CD8-positive, alpha-beta memory T cell (primary cell): ENCODE results near the gene WDR33. TPM values are rescaled to one million over a fixed set of nuclear protein-coding genes. Genes with fewer than 3 reads are reported as not detected.
"Not testable (repeated sequence)": the region's sequence is repeated elsewhere in the genome, so short reads cannot be mapped to it uniquely, and the experiment has no call there.

Source experiments
- CTCF ChIA-PET: fragments of 350-600 bp; sonication (Branson Sonifier 250); formaldehyde crosslinking; loops from one replicate; lab custom pipeline; 2021; ENCODE audit warnings: antibody characterized with exemption; lab: Charles Lee
- POLR2A ChIA-PET: fragments of 350-600 bp; sonication (Branson Sonifier 250); formaldehyde crosslinking; loops from one replicate; lab custom pipeline; 2021; ENCODE audit warnings: antibody characterized with exemption; lab: Charles Lee
- DNase-seq, 5 donors: peaks; one replicate each; pipeline versions ENCODE4 v3.0.0 to v3.0.0-alpha.2; 2020 to 2022; ENCODE audit warnings: mixed read lengths in 1 of 5
- H3K27ac ChIP-seq: one replicate; pipeline ENCODE4 v1.7.0; 2013; ENCODE audit warnings: low read depth, mild to moderate bottlenecking, low read length, moderate library complexity
- H3K27me3 ChIP-seq: 2 replicates; pipeline ENCODE4 v1.7.0; 2013; ENCODE audit warnings: low read length, mild to moderate bottlenecking; ENCODE audit not compliant: insufficient read depth, poor library complexity, severe bottlenecking
- H3K36me3 ChIP-seq: 2 replicates; pipeline ENCODE4 v1.7.0; 2013; ENCODE audit warnings: mild to moderate bottlenecking, low read length, moderate library complexity; ENCODE audit not compliant: insufficient read depth
- H3K4me1 ChIP-seq: 2 replicates; pipeline ENCODE4 v1.7.0; 2013; ENCODE audit warnings: mild to moderate bottlenecking, low read length, moderate library complexity; ENCODE audit not compliant: insufficient read depth
- H3K4me3 ChIP-seq: 2 replicates; pipeline ENCODE4 v1.7.0; 2013; ENCODE audit warnings: mild to moderate bottlenecking, low read length
- H3K9me3 ChIP-seq: 2 replicates; pipeline ENCODE4 v1.7.0; 2013; ENCODE audit warnings: mild to moderate bottlenecking, low read length
- H3K27ac Mint-ChIP-seq, 8 donors: one replicate each; pipeline ENCODE4 v1.8.0; 2020 to 2021; ENCODE audit warnings: mixed read lengths in 8 of 8, mild to moderate bottlenecking in 6 of 8, inconsistent platforms in 3 of 8, moderate library complexity in 3 of 8
- H3K27me3 Mint-ChIP-seq, 2 donors: one replicate each; pipeline ENCODE4 v1.8.0; 2020 to 2021; ENCODE audit warnings: mixed read lengths in 2 of 2, mild to moderate bottlenecking in 1 of 2, moderate library complexity in 1 of 2
- H3K36me3 Mint-ChIP-seq, 3 donors: one replicate each; pipeline ENCODE4 v1.8.0; 2020 to 2021; ENCODE audit warnings: mixed read lengths in 3 of 3, inconsistent platforms in 1 of 3, mild to moderate bottlenecking in 1 of 3
- H3K4me1 Mint-ChIP-seq, 3 donors: one replicate each; pipeline ENCODE4 v1.8.0; 2020 to 2021; ENCODE audit warnings: mixed read lengths in 3 of 3, inconsistent platforms in 1 of 3, mild to moderate bottlenecking in 1 of 3
- H3K4me3 Mint-ChIP-seq, 7 donors: one replicate each; pipeline ENCODE4 v1.8.0; 2020 to 2021; ENCODE audit warnings: mixed read lengths in 7 of 7, mild to moderate bottlenecking in 6 of 7, moderate library complexity in 4 of 7, inconsistent platforms in 2 of 7
- H3K9me3 Mint-ChIP-seq, 5 donors: one replicate each; pipeline ENCODE4 v1.8.0; 2020 to 2022; ENCODE audit warnings: mixed read lengths in 5 of 5, mild to moderate bottlenecking in 3 of 5, moderate library complexity in 2 of 5, inconsistent platforms in 1 of 5
- polyA plus RNA-seq: library from polyadenylated mRNA; unstranded; fragments of 300-500 nt; fragmentation: Illumina TruSeq; gene quantifications from one replicate; pipeline ENCODE4 v1.2.3, GENCODE V29; 2021
- total RNA-seq, 2 experiments: library from RNA; stranded (reverse); gene quantifications; one replicate each; pipeline ENCODE4 v1.2.3, GENCODE V29; 2021

Gene WDR33
- total and polyA plus RNA-seq, 3 experiments from 2014 or later: 51.6 to 88.1 (median 84.8) TPM

DNA sequence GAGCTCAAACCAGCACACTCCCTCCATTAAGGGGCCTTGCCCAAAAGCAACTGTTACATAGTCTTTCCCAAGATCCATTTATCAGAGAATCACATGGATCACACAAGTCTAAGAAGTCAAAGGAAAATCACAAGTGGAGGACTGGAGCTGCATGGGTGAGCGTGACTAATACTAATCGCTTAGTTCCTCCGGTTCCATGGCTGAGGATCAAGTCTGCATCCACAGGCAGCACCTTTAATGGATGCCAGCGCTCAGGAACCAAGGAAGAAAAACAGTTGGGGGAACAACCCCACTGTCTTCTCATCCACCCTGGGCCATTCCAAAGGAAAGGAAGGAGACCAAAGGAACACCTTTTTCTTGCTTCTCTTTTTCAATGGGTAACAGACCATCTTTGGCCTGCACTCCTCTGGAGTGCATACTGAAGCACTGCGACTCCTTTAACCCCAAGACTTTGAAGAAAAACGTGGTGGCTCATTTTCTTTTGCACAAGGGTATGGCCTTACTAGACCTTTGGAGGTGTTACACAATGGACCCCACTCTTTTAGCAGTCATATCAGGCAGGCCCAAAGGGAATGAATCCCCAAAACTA, 9.2 kb upstream of the WDR33 start:
- CTCF ChIA-PET: interaction anchor here (1.5 kb wide), 1 partner anchor 9 kb away, joined by 5 read pairs; the partner anchor contains the start of gene WDR33
- H3K27ac Mint-ChIP-seq: peak overlapping the region in 1 of 8 donors; percentile 15
- H3K36me3 Mint-ChIP-seq: peaks cover 0 to 14% (median 1%) of the 10 kb centered on the region in 3 donors
- H3K4me1 Mint-ChIP-seq: no peaks in the 10 kb centered on the region
- H3K4me1 ChIP-seq: no peaks in the 10 kb centered on the region
- H3K4me3 Mint-ChIP-seq: no peak overlapping the region
- no peaks in the 10 kb centered on the region for H3K27me3 ChIP-seq
- peaks cover 0 to 26% (median 20%) of the 10 kb centered on the region in 5 donors for H3K9me3 Mint-ChIP-seq
- no peak overlapping the region for H3K4me3 ChIP-seq
- H3K36me3 ChIP-seq: no peaks in the 10 kb centered on the region
- no peak for DNase-seq
- peaks cover 6 to 22% of the 10 kb centered on the region in 2 donors for H3K27me3 Mint-ChIP-seq
- H3K9me3 ChIP-seq: no peaks in the 10 kb centered on the region
- POLR2A ChIA-PET: no interaction called here
- H3K27ac ChIP-seq: no peak overlapping the region

- Mint-ChIP-seq H3K27ac (peak overlapping the region in 1 of 8 donors; percentile 84), H3K4me3 (no peak overlapping the region), H3K4me1 (no peaks in the 10 kb centered on the region), H3K36me3 (peaks cover 0 to 14% (median 1%) of the 10 kb centered on the region in 3 donors), H3K27me3 (peaks cover 7 to 22% of the 10 kb centered on the region in 2 donors), H3K9me3 (peaks cover 0 to 26% (median 20%) of the 10 kb centered on the region in 5 donors)
- CTCF ChIA-PET: no interaction called here
- H3K4me1 ChIP-seq: no peaks in the 10 kb centered on the region
- no peaks in the 10 kb centered on the region for H3K36me3 ChIP-seq
- no peaks in the 10 kb centered on the region for H3K27me3 ChIP-seq
- H3K4me3 ChIP-seq: no peak overlapping the region
- POLR2A ChIA-PET: no interaction called here
- no peak for DNase-seq
- no peaks in the 10 kb centered on the region for H3K9me3 ChIP-seq
- no peak overlapping the region for H3K27ac ChIP-seq
Measured at GRCh38 chr2:127818794-127819425, 7.9 kb upstream of the WDR33 start.

- CTCF ChIA-PET: no interaction called here
- DNase-seq: no peak
- no peaks in the 10 kb centered on the region for H3K9me3 ChIP-seq
- peaks cover 0 to 26% (median 20%) of the 10 kb centered on the region in 5 donors for H3K9me3 Mint-ChIP-seq
- H3K27me3 Mint-ChIP-seq: peaks cover 9 to 22% of the 10 kb centered on the region in 2 donors
- POLR2A ChIA-PET: no interaction called here
- peaks cover 0 to 14% (median 1%) of the 10 kb centered on the region in 3 donors for H3K36me3 Mint-ChIP-seq
- no peaks in the 10 kb centered on the region for H3K4me1 ChIP-seq
- no peak overlapping the region for H3K27ac ChIP-seq
- no peaks in the 10 kb centered on the region for H3K36me3 ChIP-seq
- no peaks in the 10 kb centered on the region for H3K27me3 ChIP-seq
- H3K4me3 ChIP-seq: no peak overlapping the region
- no peak overlapping the region for H3K4me3 Mint-ChIP-seq
- no peaks in the 10 kb centered on the region for H3K4me1 Mint-ChIP-seq
- no peak overlapping the region for H3K27ac Mint-ChIP-seq
Measured at GRCh38 chr2:127818241-127818640, 7.3 kb upstream of the WDR33 start.

GRCh38 chr2:127814677-127815076, 3.7 kb upstream of the WDR33 start:
- Histone ChIP-seq H3K27ac (no peak overlapping the region), H3K4me3 (no peak overlapping the region), H3K9me3 (no peaks in the 10 kb centered on the region), H3K36me3 (no peaks in the 10 kb centered on the region), H3K27me3 (no peaks in the 10 kb centered on the region), H3K4me1 (peaks cover 8% of the 10 kb centered on the region)
- Mint-ChIP-seq H3K27ac (no peak overlapping the region), H3K27me3 (peaks cover 5 to 14% of the 10 kb centered on the region in 2 donors), H3K4me1 (peaks cover 22 to 25% (median 23%) of the 10 kb centered on the region in 3 donors), H3K9me3 (peaks cover 0 to 13% (median 6%) of the 10 kb centered on the region in 5 donors), H3K36me3 (peaks cover 1 to 12% (median 4%) of the 10 kb centered on the region in 3 donors), H3K4me3 (peak overlapping the region in 1 of 7 donors; percentile 55)
- DNase-seq: no peak
- CTCF ChIA-PET: no interaction called here
- POLR2A ChIA-PET: no interaction called here

DNA sequence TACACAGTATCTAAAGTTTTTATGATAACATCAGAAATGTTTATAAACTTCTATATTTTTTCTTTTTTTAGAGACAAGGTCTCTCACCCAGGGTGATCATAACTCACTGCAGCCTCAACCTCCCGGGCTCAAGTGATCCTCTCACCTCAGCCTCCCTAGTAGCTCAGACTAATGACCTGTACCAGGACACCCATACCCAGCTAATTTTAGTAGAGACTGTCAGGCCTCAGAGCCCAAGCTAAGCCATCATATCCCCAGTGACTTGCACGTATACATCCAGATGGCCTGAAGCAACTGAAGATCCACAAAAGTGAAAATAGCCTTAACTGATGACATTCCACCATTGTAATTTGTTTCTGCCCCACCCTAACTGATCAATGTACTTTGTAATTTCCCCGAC, 1.5 kb upstream of the WDR33 start:
- H3K36me3 ChIP-seq, H3K9me3 Mint-ChIP-seq, DNase-seq, H3K9me3 ChIP-seq, H3K27me3 Mint-ChIP-seq, H3K4me3 ChIP-seq, H3K27me3 ChIP-seq, POLR2A ChIA-PET, H3K27ac ChIP-seq: not testable (repeated sequence)
- H3K4me1 ChIP-seq: peaks cover 26% of the 10 kb centered on the region
- Mint-ChIP-seq H3K27ac (peak overlapping the region in 3 of 8 donors; percentile 1 to 98 (median 4)), H3K36me3 (peaks cover 0 to 18% (median 3%) of the 10 kb centered on the region in 3 donors), H3K4me1 (peaks cover 38 to 44% (median 42%) of the 10 kb centered on the region in 3 donors), H3K4me3 (peak overlapping the region; percentile 3 to 99 (median 93))
- CTCF ChIA-PET: interaction anchor here (1.5 to 1.6 kb wide), 2 partner anchors 8 to 111 kb away, joined by 3 to 5 read pairs; partner anchors contain the start of gene SFT2D3

GRCh38 chr2:127811397-127812321, 688 bp upstream of the WDR33 start:
- Histone ChIP-seq H3K27ac (peak overlapping the region; percentile 98), H3K9me3 (no peaks in the 10 kb centered on the region), H3K4me3 (peak overlapping the region; percentile 98), H3K27me3 (no peaks in the 10 kb centered on the region), H3K36me3 (no peaks in the 10 kb centered on the region), H3K4me1 (peaks cover 34% of the 10 kb centered on the region)
- POLR2A ChIA-PET: interaction anchor here (0.6 to 1.2 kb wide), 5 partner anchors 9 to 109 kb away, joined by 3 read pairs; partner anchors contain the start of gene POLR2D
- H3K9me3 Mint-ChIP-seq: no peaks in the 10 kb centered on the region
- H3K36me3 Mint-ChIP-seq: peaks cover 0 to 18% (median 3%) of the 10 kb centered on the region in 3 donors
- no peak for DNase-seq
- peak overlapping the region; percentile 95 to 100 (median 98) for H3K27ac Mint-ChIP-seq
- CTCF ChIA-PET: interaction anchor here (1.4 to 1.7 kb wide), 4 partner anchors 9 to 110 kb away, joined by 3 to 5 read pairs (median 4); partner anchors contain the start of gene SFT2D3
- H3K4me1 Mint-ChIP-seq: peaks cover 43 to 52% (median 49%) of the 10 kb centered on the region in 3 donors
- peaks cover 3 to 5% of the 10 kb centered on the region in 2 donors for H3K27me3 Mint-ChIP-seq
- peak overlapping the region; percentile 87 to 99 (median 94) for H3K4me3 Mint-ChIP-seq

GRCh38 chr2:127810156-127810618, 784 bp downstream of the WDR33 start:
- H3K27ac Mint-ChIP-seq: peak overlapping the region; percentile 95 to 100 (median 98)
- H3K4me1 ChIP-seq: peaks cover 44% of the 10 kb centered on the region
- no peaks in the 10 kb centered on the region for H3K9me3 Mint-ChIP-seq
- no peak for DNase-seq
- CTCF ChIA-PET: interaction anchor here (1.7 kb wide), 1 partner anchor 47 kb away, joined by 4 read pairs; no protein-coding TSS in a partner anchor
- H3K36me3 ChIP-seq: no peaks in the 10 kb centered on the region
- no peaks in the 10 kb centered on the region for H3K27me3 ChIP-seq
- H3K4me1 Mint-ChIP-seq: peaks cover 53 to 66% (median 63%) of the 10 kb centered on the region in 3 donors
- H3K27me3 Mint-ChIP-seq: peaks cover 0 to 4% of the 10 kb centered on the region in 2 donors
- POLR2A ChIA-PET: no interaction called here
- H3K27ac ChIP-seq: peak overlapping the region; percentile 98
- peak overlapping the region; percentile 98 for H3K4me3 ChIP-seq
- peak overlapping the region; percentile 87 to 99 (median 94) for H3K4me3 Mint-ChIP-seq
- peaks cover 0 to 28% (median 6%) of the 10 kb centered on the region in 3 donors for H3K36me3 Mint-ChIP-seq
- no peaks in the 10 kb centered on the region for H3K9me3 ChIP-seq
